SU-DHL-6 (cell line): Measurements from ENCODE around the gene MXD4.

Source experiments
- CTCF ChIP-seq: fragments of 200-600 bp; sonication (generic); IDR thresholded peaks from one replicate; pipeline ENCODE4 v1.5.1; 2017; ENCODE audit warnings: antibody characterized with exemption, mild to moderate bottlenecking, low read length, moderate library complexity; ENCODE audit not compliant: insufficient read depth, poor library complexity, severe bottlenecking
- EZH2phosphoT487 ChIP-seq: fragments of 200-600 bp; sonication (generic), shearing (Covaris generic); conservative IDR thresholded peaks from 2 replicates; pipeline ENCODE4 v1.6.1; 2018; ENCODE audit warnings: mild to moderate bottlenecking, antibody characterized with exemption, low read length, moderate library complexity, mixed read lengths

- TF ChIP-seq CTCF = no peak
- TF ChIP-seq EZH2phosphoT487 = no peak
Measured at GRCh38 chr4:2257361-2258081, 4.4 kb downstream of the MXD4 start.
